ENCODE measurements around the gene FUT6.

Gene FUT6

DNA sequence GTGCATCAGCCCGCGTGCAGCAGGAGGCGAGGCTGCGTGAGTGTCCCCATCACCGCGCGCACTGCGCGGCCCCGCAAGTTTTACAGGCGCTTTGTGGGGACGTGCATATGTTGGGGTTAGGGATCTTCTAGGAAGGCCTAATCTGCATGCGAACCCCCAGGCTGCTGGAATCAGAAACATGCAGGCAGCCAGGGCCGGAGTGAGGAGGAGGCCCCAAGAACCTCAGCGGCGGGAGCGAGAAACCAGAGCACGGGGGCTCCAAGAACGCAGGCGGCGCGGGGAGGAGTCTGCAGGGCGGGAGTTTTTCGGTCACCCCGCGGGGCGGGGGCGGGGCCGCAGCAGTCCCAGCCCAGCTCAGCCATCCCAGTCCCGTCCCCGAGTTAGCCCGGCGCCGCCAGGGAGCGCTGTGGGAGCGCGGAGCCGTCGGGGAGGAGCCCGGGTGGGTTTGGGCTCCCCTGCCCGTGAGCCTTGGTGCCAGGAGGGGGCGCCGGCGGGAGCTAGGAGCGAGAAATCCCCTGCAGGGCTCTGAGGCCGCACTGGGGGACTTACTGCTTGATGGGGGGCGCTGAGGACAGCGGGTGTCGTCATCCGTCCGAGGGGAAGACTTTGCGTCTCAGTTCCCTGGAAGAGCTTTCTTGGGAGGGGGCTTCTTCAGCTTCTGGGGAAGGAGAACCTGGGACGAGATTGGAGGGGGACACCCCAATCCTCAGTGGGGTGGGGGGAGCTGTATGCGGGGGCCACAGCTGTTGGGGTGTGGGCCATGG, 35.6 kb downstream of the FUT6 start:
- peak; percentile 98 for DNase-seq

DNA sequence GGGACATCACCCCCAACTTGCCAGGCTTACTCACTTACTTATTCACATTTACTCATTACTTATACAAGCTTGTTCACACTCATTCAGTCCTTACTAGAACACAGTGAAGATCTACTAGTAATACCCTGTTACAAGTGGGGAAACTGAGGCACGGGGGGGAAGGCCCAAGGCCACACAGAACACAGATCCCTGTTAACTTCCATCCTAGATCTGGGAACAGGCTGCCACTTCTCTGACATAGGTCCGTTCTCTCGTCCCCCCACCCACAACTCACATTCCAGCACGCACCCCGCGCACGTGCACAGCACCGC, 36.1 kb downstream of the FUT6 start:
- no peak for DNase-seq

DNA sequence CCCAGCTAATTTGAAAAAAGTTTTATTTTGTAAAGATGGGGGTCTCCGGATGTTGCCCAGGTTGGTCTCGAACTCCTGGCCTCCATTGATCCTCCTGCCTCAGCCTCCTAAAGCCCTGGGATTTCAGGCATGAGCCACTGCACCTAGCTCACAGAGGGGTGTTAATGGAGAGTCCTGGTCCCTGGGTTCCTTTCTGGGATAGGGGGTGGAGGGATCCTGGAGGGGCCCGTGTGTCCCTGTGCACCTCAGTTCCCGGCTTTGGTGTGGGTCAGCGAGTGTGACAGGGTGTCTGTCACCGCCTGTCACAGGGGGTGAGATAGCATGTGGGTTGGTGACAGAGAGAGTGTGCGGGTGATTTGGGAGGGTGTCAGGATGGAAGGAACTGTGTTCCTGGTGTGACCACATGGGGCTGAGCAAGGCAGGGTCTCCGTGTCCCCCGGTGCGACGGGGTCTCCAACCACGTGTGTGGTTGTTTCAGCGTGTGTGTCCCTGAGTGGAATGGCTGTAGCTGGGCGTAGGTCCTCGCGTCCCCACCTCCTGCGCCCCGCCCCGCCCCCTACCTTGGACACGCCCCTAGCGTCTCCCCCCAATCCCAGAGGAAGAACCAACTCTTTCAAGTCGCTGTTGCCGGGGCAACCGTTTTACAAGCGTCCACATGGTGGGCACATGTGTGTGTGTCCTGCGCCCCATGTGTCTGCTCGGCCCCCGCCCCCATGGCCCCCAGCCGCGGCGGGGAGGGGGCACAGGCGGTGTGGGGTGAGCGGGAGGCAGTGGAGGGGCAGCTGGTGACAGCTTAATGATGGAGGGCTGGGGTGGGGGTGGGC, 37.5 kb downstream of the FUT6 start:
- no peak for DNase-seq

DNA sequence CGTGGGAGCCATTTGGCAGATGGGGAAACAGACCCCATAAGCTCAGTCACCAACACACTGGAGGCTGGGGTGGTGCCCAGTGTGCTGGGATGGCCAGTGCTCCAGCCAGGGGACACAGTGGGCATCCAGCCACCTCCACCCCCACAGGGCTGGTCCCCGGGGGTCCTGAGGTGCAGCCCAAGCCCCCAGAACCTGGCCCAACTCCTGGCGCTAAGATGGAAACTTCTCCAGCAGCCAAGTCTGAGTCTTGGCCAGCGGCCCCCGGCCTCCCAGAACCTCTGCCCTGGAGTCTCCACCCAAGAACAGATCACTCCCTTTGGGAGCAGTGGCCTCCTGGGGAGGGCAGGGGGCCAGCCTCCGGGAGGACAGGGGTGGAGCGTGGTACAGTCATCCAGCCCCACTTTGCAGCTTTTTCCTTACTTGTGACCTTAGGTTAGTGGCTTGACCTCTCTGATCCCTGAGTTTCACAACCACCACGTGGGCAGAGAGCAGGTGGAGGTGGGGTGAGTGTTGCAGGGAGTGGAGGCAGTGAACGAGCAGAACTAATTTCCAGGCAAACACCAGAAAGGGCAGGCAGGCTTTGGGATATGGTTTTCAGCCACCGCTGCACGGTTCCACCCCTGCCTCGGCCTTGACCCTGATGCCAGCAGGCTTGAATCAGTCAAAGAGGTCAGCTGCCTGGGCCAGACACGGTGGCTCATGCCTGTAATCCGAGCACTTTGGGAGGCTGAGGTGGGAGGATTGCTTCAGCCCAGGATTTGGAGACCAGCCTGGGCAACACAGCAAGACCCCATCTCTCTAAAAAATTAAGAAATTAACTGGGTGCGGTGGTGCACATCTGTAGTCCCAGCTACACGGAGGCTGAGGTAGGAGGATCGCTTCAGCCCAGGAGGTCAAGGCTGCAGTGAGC, 38.9 kb downstream of the FUT6 start:
- DNase-seq, result no peak

DNA sequence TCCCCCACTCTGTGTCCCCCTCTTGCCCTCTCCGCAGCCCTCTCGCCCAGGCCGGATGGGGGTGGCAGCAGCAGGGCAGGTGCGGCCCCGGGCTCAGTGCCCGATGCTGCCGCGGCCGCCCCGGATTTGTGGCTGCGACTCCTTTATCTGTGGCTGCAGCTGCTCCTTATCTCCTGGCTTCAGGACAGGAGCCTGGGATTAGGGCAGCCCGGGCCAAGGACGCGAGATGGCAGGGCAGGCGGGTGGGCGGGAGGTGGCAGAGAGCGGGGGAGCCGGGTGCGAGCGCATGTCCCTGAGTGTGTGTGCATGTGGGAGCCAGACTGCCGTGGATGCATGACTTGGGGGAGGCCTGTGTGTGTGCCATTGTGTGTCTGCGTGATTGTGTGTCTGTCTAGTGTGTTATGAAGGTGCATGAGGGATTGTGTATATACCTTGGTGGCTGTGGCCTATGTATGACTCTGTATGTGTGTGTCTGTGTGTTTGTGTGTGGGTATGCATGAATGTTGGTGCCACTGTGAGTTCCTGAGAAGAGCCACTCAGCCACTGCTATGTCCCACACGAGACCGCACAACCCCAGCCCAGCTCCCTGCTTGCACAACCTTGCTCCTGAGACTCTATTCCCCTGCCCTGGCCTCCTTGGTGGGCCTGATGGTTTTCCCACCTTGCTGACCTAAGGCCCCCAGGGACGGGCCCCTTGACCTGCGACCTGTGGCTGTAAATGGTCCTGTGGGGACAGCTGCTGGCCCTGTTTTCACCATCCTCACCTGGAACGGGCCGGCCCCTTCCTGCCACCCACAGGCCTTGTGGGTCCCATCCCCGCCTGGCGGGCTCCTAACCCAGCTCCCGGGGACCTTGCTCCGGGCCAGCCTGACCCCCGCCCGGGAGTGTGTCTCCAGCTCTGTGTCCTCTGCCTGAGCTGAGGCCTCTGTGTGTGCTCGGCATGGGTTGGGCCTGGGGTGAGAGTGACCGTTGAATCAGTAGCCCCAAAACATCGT, 40.0 kb downstream of the FUT6 start:
- no peak for DNase-seq

DNA sequence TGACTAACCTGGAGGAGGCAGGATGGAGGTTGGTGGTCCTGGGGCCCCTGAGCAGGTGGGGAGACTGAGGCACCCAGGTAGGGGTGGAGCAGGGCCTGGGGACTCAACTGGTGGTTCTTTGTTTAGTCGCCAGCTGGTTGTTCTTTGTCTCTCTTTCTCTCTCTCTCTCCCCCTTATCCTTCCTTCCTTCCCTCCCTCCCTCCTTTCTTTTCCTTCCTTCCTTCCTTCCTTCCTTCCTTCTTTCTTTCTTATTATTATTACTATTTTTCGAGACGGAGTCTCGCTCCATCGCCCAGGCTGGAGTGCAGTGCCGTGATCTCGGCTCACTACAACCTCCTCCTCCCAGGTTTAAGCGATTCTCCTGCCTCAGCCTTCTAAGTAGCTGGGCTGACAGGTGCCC, 41.3 kb downstream of the FUT6 start:
- no peak for DNase-seq

DNA sequence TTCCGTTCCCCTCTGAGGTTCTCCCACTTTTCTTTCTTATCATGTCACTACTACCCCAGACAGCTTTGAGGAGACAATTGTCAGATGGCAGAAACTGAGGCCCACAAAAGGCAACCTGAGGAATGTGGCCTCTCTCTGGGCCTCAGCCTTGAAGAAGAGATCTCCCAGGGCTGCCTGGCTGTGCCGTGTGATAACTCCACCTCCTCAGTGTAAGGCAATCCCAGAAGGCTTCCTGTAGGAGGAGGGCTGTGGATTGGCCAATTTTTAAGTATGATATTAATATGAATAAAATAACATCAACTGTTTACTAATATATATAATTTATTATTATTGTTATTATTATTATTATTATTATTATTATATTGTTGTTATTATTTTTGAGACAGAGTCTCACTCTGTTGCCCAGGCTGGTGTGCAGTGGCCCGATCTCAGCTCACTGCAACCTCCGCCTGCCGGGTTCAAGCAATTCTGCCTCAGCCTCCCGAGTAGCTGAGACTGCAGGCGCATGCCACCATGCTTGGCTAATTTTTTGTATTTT, 44.1 kb downstream of the FUT6 start:
- no peak for DNase-seq

DNA sequence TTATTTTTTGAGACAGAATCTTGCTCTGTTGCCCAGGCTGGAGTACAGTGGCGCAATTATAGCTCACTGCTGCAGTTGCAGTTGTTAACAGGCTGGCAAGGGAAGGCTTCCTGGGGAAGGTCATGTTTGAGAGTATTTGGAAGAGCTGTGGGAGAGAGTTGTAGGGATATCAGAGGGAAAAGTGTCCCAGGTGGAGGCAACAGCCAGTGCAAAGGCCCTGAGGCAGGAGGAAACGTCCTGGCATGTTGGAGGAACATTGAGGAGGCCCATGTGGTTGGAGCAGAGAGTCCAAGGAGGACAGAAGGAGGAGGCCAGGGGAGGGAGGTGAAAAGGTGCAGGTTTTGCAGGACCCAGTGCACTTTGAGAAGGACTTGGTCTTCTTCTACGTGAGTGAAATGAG, 46.3 kb downstream of the FUT6 start:
- no peak for DNase-seq

DNA sequence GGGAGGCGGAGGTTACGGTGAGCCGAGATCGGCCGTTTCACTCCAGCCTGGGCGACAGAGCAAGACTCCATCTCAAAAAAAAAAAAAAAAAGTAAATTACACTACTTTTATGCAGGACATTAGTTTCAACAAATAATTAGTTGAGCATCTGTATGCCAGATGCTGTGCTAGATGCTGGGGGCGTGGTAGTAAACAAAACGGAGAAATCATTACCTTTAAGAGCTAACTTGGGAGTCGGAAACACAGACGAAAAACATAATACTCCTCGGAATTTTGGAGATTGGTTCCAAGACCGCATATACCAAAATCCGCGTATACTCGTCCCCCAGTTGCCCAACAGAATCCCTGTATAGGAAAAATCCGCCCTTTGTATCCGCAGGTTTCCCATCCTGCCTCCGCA, 47.3 kb downstream of the FUT6 start:
- no peak for DNase-seq

DNA sequence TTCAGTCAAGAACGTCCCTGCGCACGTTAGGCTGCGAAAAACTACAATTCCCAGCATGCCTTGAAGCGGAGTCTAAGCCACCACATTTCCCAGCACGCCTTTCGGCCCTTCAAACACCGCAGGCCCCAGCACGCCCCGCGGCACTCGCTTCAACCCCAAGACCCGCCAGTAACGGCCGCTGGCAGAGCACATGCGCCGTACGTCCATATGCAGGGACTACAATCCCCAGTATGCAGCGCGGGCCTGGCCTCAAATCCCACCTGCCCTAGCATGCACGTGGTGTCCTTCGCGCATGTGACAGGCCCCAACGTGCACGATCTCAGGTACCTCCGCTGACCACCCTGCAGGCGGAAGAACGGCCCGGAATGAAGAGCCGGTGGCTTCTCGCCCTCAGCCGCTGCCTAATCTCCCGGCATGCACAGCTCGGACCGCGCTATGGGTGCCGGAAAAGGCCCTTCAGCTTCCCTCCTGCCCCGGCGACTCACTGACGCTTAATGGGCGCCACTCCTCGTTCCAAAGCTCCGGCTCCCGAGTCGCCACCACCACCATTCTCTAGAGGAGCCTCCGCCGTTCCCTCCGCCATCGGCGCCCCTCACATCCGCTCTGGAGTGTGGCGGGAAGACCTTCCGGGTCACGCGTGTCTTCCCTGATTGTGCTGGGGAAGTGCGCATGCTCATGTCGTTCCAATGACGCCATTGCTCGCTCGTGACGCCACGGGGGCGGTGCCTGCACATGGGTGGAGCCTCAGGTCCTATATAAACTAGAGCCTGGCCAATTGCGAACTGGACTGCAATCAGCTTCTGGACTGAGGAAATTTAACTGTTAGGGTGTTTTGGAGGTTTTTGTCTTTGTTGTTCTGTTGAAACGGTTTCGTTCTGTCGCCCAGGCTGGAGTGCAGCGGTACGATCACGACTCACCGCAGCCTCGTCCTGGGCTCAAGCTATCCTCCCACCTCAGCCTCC, 48.7 kb downstream of the FUT6 start, which contains the start of gene DUS3L:
Gene DUS3L, minus strand, starts transcription at position 605 of the 962 bp plus-strand sequence. Its CDS starts 22 bp downstream, at position 583.
- peak; percentile 98 for DNase-seq

DNA sequence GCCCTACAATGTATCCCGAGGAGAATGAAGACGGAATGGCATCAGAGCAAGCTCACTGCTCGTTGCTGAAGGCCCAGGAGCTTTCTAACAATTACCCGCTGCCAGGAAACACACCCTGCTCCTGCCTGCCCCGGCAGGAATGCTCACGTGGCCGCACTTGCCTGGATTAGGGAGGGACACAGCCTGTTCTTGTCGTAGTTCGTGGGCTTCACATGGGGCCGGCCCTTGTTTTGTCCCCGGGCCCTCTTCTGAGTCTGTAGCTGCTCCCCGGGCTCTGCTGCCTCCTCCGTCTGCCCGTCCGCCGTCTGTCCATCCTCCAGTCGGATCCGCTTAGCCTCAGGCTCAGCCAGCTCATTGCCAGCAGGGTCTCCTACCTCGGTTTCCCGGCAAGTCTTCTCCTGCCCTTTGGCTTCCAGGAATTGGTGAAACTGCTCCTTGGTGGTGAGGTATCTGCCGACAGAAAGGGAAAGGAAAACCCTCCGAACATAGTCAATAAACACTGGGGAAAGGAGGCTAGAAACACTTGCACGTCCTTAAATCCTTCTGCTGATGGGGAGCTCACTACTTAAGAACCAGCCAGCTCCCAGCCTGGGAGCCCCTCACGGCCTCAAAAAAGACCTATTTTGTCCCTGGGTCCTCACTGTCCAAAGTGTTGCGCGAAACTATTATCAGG, 49.5 kb downstream of the FUT6 start:
- no peak for DNase-seq

DNA sequence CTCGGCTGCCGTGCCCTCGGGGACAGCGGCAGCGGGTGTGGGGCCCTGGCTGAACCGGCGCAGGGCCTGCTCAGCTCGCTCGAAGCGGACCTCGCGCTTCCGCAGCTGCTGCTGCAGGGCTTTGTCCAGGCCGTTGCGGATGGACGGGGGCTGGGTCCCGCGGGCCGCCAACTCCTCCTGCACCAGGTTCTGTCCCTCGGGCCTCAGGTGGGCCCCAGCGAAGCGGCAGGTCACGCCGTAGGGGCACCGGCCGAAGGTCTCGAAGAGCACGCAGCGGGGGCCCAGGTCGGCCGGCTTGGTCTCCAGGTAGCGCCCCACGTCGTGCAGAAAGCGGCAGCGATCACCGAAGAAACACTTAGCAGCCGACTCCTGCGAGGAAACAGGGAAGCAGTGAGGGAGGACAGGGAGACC, 50.1 kb downstream of the FUT6 start:
- DNase-seq, result no peak

DNA sequence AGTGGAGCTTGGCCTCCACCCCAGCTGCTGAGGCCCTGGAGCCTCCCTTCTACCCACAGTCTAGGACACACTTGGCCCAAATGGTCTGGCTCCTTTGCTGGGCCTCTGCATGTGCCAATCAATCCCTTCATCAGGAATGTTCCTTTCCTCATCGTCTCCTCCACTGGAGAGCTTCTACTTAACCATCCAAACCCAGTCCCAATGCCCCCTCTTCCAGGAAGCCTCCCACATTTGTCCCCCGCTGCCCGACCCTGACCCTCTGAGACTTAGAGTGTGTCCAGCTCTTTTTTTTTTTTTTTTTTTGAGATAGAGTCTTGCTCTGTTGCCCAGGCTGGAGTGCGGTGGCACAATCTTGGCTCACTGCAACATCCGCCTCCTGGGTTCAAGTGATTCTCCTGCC, 51.1 kb downstream of the FUT6 start:
- no peak for DNase-seq

DNA sequence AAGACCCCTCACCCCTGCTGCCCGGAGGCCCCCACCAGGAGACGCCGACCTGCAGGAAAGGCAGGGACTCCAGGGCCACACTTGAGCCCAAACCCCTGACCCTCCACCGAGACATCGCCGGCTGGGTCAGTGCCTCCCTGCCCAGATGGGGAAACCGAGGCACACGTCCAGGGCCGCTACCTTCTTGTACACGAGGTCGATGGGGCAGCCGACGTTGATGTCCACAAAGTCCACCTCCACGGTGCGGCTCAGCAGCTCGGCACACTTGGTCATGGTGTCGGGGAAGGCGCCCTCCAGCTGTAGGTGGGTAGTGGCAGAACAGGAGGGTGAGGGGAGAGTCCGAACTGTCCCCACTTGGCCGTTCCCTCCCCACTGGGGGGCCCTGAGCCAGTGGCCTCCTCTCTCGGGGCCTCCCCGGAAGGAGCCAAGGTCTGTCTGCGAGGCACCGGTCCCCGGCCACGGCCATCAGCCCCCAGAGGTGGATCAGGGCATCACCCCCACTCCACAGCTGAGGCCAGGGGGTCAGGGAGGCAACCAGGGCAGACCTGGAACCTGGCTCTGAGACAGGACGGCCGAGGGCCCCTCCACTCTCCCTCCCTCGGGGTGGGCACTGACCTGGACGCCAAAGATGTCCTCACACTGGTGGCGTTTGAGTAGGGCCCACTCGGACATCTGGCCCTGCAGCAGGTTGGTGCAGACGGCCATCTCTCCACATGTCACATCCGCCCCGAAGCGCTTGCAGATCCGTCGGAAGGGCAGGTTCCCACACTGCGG, 51.9 kb downstream of the FUT6 start:
- no peak for DNase-seq

DNA sequence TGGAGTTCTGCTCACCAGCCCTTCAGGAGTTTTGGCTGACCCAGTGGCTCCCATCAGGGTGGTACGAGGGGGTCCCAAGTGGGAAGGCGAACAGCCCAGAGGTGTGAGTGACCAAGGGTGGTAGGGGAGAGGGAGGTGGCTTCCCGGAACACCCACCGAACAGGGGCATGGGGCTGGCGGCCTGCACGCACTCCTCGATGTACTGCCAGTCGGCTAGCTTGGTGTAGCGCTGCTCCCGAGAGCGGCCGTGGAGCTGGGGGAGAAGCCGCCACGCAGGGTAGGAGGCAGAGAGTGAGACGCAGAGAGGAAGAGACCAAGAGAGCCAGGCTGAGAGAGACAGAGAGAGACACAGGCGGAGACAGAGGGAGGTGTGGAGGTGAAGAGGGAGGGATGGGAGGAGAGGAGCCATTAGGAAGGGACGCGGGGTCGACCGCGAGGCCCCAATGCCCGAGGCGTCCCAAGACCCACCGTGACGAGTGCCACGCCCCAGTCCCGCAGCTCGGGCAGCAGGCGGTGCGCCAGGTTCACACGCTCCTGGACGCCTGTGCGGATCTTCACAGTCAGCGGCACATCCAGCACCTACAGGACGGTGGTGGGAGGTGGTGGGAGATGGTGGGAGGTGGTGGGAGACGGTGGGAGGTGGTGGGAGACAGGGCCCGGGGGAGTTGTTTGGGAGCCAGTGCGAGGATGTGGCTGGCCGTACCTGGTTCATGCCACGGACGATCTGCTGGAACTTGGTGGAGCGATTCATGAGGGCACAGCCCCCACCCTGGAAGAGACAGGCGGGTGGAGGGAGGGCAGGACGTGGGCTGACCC, 52.7 kb downstream of the FUT6 start:
- no peak for DNase-seq

DNA sequence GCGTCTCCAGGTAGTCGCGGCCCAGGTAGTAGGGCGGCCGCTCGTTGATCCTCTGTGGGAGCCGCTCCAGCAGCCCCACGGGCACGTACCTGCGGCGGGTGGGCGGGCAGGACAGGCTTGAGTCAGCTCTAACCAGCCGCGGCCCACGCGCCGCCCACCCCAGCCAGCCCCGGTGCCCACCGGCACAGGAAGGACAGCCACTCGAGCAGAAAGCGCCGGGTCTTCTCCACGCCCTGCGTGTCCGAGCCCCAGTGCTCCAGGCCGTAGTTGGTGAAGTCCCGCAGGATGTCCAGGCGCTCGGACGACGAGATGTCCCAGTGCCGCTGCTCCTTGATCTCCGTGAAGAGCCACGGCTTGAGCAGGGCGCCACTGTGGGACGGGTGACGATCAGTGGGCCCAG, 54.1 kb downstream of the FUT6 start:
- DNase-seq, result no peak

DNA sequence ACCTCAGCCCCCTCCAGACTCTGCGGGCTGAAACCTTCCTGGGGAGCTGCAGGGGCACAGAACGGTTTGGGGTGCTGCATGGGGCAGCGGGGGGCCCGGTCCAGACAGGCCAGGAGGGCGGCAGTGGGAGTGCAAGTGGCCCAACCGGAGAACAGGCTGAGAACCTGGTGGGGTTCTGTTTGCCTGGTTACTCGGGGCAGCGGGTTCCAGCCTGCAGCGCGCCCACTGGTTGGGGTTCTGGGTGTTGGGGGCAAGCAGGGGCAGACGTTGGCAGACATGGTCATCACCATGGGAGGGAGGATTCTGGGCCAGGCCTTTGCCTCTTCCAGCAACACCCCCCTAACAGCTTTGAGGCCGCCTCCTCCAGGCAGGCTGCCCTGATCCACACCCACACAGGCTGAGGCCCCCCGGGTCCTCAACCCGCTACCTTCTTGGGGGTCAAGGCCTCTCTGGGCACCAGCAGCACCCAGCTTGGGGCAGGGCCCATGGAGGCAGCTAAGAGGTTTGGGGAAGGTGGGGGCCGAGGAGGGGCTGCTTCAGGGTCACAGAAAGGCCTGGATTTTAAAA, 54.8 kb downstream of the FUT6 start, which contains the start of gene PRR22:
Gene PRR22, minus strand, starts transcription at position 166 of the 567 bp plus-strand sequence. Its CDS starts 86 bp downstream, at position 80.
- DNase-seq, result no peak

All from activated CD8-positive, alpha-beta memory T cell treated with anti-CD3 and anti-CD28 coated beads for 24 hours (primary cell).